K562 treated with DMSO at 1 percent for 12 hours (cell line): ENCODE data around the gene GARNL3. TPM values are rescaled to one million over a fixed set of nuclear protein-coding genes. Genes with fewer than 3 reads are reported as not detected.

Experiments
- total RNA-seq: library from RNA; unstranded; fragments of 300-600 nt; gene quantifications from 2 replicates; pipeline ENCODE4 v1.2.3, GENCODE V29; 2022; ENCODE audit not compliant: insufficient read depth

Gene GARNL3, protein sequence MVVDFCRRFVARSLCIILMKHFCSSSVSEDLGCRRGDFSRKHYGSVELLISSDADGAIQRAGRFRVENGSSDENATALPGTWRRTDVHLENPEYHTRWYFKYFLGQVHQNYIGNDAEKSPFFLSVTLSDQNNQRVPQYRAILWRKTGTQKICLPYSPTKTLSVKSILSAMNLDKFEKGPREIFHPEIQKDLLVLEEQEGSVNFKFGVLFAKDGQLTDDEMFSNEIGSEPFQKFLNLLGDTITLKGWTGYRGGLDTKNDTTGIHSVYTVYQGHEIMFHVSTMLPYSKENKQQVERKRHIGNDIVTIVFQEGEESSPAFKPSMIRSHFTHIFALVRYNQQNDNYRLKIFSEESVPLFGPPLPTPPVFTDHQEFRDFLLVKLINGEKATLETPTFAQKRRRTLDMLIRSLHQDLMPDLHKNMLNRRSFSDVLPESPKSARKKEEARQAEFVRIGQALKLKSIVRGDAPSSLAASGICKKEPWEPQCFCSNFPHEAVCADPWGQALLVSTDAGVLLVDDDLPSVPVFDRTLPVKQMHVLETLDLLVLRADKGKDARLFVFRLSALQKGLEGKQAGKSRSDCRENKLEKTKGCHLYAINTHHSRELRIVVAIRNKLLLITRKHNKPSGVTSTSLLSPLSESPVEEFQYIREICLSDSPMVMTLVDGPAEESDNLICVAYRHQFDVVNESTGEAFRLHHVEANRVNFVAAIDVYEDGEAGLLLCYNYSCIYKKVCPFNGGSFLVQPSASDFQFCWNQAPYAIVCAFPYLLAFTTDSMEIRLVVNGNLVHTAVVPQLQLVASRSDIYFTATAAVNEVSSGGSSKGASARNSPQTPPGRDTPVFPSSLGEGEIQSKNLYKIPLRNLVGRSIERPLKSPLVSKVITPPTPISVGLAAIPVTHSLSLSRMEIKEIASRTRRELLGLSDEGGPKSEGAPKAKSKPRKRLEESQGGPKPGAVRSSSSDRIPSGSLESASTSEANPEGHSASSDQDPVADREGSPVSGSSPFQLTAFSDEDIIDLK
- 1.3 TPM in 1 of 2 replicates, not detected in the other for total RNA-seq

GRCh38 chr9:127264462-127265219 is at the start of gene GARNL3:
GARNL3 (plus strand) TSS chr9:127264774; CDS start chr9:127264878, 104 bp downstream.

GRCh38 chr9:127396808-127397645 is 132.5 kb downstream of the GARNL3 start, which contains the start of gene SLC2A8:
SLC2A8 (plus strand) TSS chr9:127397169; CDS start chr9:127397231, 62 bp downstream.

GRCh38 chr9:127423934-127424675 is 159.5 kb downstream of the GARNL3 start, which contains the start of gene ZNF79:
ZNF79 (plus strand) TSS chr9:127424382; CDS start chr9:127424788, 406 bp downstream.

Other genes with a start within 250 kb of the GARNL3 start
- not detected in 2 replicates for gene ANGPTL2, start 142.1 kb upstream of the GARNL3 start, total RNA-seq
- gene SLC2A8, start 132.4 kb downstream of the GARNL3 start, total RNA-seq = 9.6 and 11.5 TPM in 2 replicates
- gene ZNF79, start 159.6 kb downstream of the GARNL3 start, total RNA-seq = 1.7 and 5.1 TPM in 2 replicates
- gene RPL12, start 186.6 kb downstream of the GARNL3 start, total RNA-seq = 4,932 and 5,257 TPM in 2 replicates
- 10.3 and 13.6 TPM in 2 replicates for gene LRSAM1, start 186.7 kb downstream of the GARNL3 start, total RNA-seq